ENCODE measurements around the gene OR52E2. TPM values are rescaled to one million over a fixed set of nuclear protein-coding genes. Genes with fewer than 3 reads are reported as not detected.

Gene OR52E2
- total RNA-seq, 1 donor from 2014 or later: not detected

DNA sequence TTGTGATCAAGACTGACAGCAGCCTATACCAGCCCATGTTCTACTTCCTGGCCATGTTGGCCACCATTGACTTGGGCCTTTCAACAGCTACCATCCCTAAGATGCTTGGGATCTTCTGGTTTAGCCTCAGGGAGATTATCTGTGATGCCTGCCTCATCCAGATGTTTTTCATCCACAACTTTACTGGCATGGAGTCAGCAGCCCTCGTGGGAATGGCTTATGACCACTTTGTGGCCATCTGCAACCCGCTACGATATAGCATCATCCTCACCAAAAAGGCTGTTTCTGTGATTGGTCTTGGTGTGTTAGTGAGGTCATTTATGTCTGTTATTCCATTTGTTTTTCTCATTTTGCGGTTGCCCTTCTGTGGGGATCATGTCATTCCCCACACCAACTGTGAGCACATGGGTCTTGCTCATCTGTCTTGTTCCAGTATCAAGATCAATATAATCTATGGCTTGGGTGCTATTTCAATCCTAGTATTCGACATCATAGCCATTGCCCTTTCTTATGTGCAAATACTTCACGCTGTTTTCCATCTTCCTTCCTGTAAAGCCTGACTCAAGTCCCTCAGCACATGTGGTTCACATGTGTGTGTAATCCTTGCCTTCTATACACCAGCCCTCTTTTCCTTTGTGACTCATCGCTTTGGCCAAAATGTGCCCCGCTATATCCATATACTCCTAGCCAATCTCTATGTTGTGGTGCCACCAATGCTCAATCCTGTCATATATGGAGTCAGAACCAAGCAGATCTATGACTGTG is 33.6 kb upstream of the OR52E2 start:
- TF ChIP-seq, protein P1, sequence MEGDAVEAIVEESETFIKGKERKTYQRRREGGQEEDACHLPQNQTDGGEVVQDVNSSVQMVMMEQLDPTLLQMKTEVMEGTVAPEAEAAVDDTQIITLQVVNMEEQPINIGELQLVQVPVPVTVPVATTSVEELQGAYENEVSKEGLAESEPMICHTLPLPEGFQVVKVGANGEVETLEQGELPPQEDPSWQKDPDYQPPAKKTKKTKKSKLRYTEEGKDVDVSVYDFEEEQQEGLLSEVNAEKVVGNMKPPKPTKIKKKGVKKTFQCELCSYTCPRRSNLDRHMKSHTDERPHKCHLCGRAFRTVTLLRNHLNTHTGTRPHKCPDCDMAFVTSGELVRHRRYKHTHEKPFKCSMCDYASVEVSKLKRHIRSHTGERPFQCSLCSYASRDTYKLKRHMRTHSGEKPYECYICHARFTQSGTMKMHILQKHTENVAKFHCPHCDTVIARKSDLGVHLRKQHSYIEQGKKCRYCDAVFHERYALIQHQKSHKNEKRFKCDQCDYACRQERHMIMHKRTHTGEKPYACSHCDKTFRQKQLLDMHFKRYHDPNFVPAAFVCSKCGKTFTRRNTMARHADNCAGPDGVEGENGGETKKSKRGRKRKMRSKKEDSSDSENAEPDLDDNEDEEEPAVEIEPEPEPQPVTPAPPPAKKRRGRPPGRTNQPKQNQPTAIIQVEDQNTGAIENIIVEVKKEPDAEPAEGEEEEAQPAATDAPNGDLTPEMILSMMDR (IDR thresholded peaks at IDR 0.05): no peak

DNA sequence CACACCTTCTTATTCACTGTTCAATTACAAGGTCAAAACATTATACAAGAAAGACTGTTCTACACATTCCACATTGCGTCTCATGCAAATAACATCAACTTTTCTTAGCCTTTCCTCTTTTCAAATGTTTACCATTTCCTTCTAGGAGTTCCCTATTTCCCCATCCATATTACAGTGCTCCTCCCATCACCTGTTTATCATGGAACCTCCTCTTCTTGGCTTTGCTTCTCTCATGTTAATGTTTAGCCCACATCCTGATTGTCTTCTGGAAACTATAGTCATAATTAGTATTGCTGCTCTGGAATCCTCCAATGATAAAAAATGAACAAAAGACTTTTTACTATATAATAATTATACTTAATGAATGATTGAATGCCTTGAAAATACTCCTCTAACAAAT is 31.2 kb upstream of the OR52E2 start:
- no peaks in the 10 kb centered on the region for H3K36me3 Mint-ChIP-seq (ENCODE audit: unreplicated experiment)
- H3K27ac Mint-ChIP-seq (ENCODE audit: unreplicated experiment): no peak overlapping the region
- H3K4me1 Mint-ChIP-seq (ENCODE audit: unreplicated experiment): no peaks in the 10 kb centered on the region
- H3K27me3 Mint-ChIP-seq (ENCODE audit: unreplicated experiment): peaks cover 2% of the 10 kb centered on the region
- TF ChIP-seq, protein P1 (IDR thresholded peaks at IDR 0.05): no peak
- DNase-seq (ENCODE audit: extremely low spot score, unreplicated experiment): no peak
- no peaks in the 10 kb centered on the region for H3K9me3 Mint-ChIP-seq (ENCODE audit: unreplicated experiment)
- H3K4me3 Mint-ChIP-seq (ENCODE audit: unreplicated experiment): no peak overlapping the region

More for the DNA sequence above, 33.6 kb upstream of the OR52E2 start:
- Mint-ChIP-seq H3K27ac (ENCODE audit: unreplicated experiment) (no peak overlapping the region), H3K27me3 (ENCODE audit: unreplicated experiment) (no peaks in the 10 kb centered on the region), H3K36me3 (ENCODE audit: unreplicated experiment) (no peaks in the 10 kb centered on the region), H3K4me3 (ENCODE audit: unreplicated experiment) (no peak overlapping the region), H3K4me1 (ENCODE audit: unreplicated experiment) (no peaks in the 10 kb centered on the region), H3K9me3 (ENCODE audit: unreplicated experiment) (no peaks in the 10 kb centered on the region)
- no peak for DNase-seq (ENCODE audit: extremely low spot score, unreplicated experiment)

DNA sequence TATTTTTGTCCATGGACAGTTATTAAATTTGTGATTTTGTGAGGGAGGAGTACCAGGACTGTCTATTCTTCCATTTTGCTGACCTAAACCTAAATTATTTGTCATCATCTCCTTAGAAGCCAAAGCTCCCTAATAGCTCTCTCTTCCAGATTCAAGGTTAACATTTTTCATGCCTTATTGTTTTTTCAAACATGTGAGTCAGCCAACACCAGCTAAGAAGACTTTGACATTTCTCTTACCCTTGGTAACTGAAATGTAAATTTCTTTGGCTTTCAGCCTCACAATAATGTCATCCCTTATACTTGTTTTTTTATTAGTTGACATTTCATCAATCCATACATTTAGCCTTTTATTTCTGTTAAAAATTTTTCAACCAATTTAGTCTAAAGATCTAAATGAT is 29.1 kb upstream of the OR52E2 start:
- no peak for DNase-seq (ENCODE audit: extremely low spot score, unreplicated experiment)
- no peaks in the 10 kb centered on the region for H3K4me1 Mint-ChIP-seq (ENCODE audit: unreplicated experiment)
- no peaks in the 10 kb centered on the region for H3K36me3 Mint-ChIP-seq (ENCODE audit: unreplicated experiment)
- H3K4me3 Mint-ChIP-seq (ENCODE audit: unreplicated experiment): no peak overlapping the region
- peaks cover 2% of the 10 kb centered on the region for H3K27me3 Mint-ChIP-seq (ENCODE audit: unreplicated experiment)
- no peaks in the 10 kb centered on the region for H3K9me3 Mint-ChIP-seq (ENCODE audit: unreplicated experiment)
- no peak overlapping the region for H3K27ac Mint-ChIP-seq (ENCODE audit: unreplicated experiment)
- TF ChIP-seq, protein P1 (IDR thresholded peaks at IDR 0.05): no peak

DNA sequence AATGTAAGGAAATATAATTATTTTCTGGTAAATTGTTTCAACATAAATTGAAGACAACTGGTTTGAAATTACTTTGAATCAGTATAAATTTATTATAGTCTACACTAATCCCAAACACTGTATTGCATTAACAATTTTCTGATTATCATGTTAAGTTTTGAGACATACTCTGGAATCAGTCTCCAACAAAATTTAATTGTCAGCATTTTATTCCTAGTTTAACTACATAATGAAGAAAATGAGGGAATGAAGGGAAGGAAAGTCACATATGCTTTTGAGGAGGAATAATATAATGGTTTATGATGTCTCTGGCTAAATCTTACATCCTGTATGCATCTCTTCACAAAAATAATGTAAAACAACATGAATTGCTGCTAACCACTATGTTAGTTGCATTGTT is 24.2 kb upstream of the OR52E2 start:
- Mint-ChIP-seq H3K9me3 (ENCODE audit: unreplicated experiment) (no peaks in the 10 kb centered on the region), H3K4me1 (ENCODE audit: unreplicated experiment) (no peaks in the 10 kb centered on the region), H3K36me3 (ENCODE audit: unreplicated experiment) (no peaks in the 10 kb centered on the region), H3K27ac (ENCODE audit: unreplicated experiment) (no peak overlapping the region), H3K27me3 (ENCODE audit: unreplicated experiment) (peaks cover 5% of the 10 kb centered on the region), H3K4me3 (ENCODE audit: unreplicated experiment) (no peak overlapping the region)
- no peak for DNase-seq (ENCODE audit: extremely low spot score, unreplicated experiment)
- TF ChIP-seq, protein P1 (IDR thresholded peaks at IDR 0.05): no peak

DNA sequence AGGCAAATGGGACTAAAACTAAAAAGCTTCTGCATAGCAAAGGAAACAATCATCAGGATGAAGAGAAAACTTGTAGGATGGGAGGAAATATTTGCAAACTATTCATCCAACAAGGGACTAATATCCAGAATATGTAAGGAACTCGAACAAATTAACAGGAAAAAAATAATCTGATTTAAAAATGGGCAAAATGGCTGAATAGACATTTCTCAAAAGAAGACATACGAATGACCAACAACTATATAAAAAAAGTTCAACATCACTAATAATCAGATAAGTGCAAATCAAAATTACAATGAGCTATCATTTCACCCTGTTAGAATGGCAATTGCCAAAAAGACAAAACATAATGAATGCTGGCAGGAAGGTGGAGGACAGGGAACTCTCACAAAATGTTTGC is 22.0 kb upstream of the OR52E2 start:
- Mint-ChIP-seq H3K4me1 (ENCODE audit: unreplicated experiment) (no peaks in the 10 kb centered on the region), H3K27me3 (ENCODE audit: unreplicated experiment) (peaks cover 5% of the 10 kb centered on the region), H3K9me3 (ENCODE audit: unreplicated experiment) (no peaks in the 10 kb centered on the region), H3K4me3 (ENCODE audit: unreplicated experiment) (no peak overlapping the region), H3K36me3 (ENCODE audit: unreplicated experiment) (no peaks in the 10 kb centered on the region), H3K27ac (ENCODE audit: unreplicated experiment) (no peak overlapping the region)
- TF ChIP-seq, protein P1 (IDR thresholded peaks at IDR 0.05): no peak
- no peak for DNase-seq (ENCODE audit: extremely low spot score, unreplicated experiment)

Data from osteocyte (in vitro differentiated cells).